ENCODE data around the gene KCNAB1.
"Not testable (repeated sequence)": the region's sequence is repeated elsewhere in the genome, so short reads cannot be mapped to it uniquely, and the experiment has no call there.

KCNAB1 gene

GRCh38 chr3:156120528-156121251 is at the start of gene KCNAB1:
TSS of gene KCNAB1 (plus strand) at chr3:156120578.
- no peak for DNase-seq (ENCODE audit: low read depth in 2 of 2, low spot score in 1 of 2)

GRCh38 chr3:156071031-156071430 is 49.3 kb upstream of the KCNAB1 start:
- no peak for DNase-seq (ENCODE audit: low read depth in 2 of 2, low spot score in 1 of 2)

GRCh38 chr3:156072950-156073657 is 47.3 kb upstream of the KCNAB1 start:
- DNase-seq (ENCODE audit: low read depth in 2 of 2, low spot score in 1 of 2): not testable (repeated sequence)

- DNase-seq (ENCODE audit: low read depth in 2 of 2, low spot score in 1 of 2): no peak
Measured at GRCh38 chr3:156090126-156090525, 30.3 kb upstream of the KCNAB1 start.

GRCh38 chr3:156093964-156094363 is 26.4 kb upstream of the KCNAB1 start:
- DNase-seq (ENCODE audit: low read depth in 2 of 2, low spot score in 1 of 2): no peak

GRCh38 chr3:156094391-156094790 is 26.0 kb upstream of the KCNAB1 start:
- no peak for DNase-seq (ENCODE audit: low read depth in 2 of 2, low spot score in 1 of 2)

GRCh38 chr3:156095652-156096051 is 24.7 kb upstream of the KCNAB1 start:
- not testable (repeated sequence) for DNase-seq (ENCODE audit: low read depth in 2 of 2, low spot score in 1 of 2)

GRCh38 chr3:156098437-156099035 is 21.8 kb upstream of the KCNAB1 start:
- no peak for DNase-seq (ENCODE audit: low read depth in 2 of 2, low spot score in 1 of 2)

- not testable (repeated sequence) for DNase-seq (ENCODE audit: low read depth in 2 of 2, low spot score in 1 of 2)
Measured at GRCh38 chr3:156099348-156099747, 21.0 kb upstream of the KCNAB1 start.

- DNase-seq (ENCODE audit: low read depth in 2 of 2, low spot score in 1 of 2): not testable (repeated sequence)
Measured at GRCh38 chr3:156099984-156100383, 20.4 kb upstream of the KCNAB1 start.

GRCh38 chr3:156102267-156102931 is 18.0 kb upstream of the KCNAB1 start:
- DNase-seq (ENCODE audit: low read depth in 2 of 2, low spot score in 1 of 2): no peak

- DNase-seq (ENCODE audit: low read depth in 2 of 2, low spot score in 1 of 2): no peak
Measured at GRCh38 chr3:156106721-156107373, 13.5 kb upstream of the KCNAB1 start.

- DNase-seq (ENCODE audit: low read depth in 2 of 2, low spot score in 1 of 2): no peak
Measured at GRCh38 chr3:156107504-156107903, 12.9 kb upstream of the KCNAB1 start.

GRCh38 chr3:156108616-156109015 is 11.8 kb upstream of the KCNAB1 start:
- no peak for DNase-seq (ENCODE audit: low read depth in 2 of 2, low spot score in 1 of 2)

GRCh38 chr3:156109989-156110388 is 10.4 kb upstream of the KCNAB1 start:
- no peak for DNase-seq (ENCODE audit: low read depth in 2 of 2, low spot score in 1 of 2)

- no peak for DNase-seq (ENCODE audit: low read depth in 2 of 2, low spot score in 1 of 2)
Measured at GRCh38 chr3:156126467-156126866, 6.1 kb downstream of the KCNAB1 start.

- DNase-seq (ENCODE audit: low read depth in 2 of 2, low spot score in 1 of 2): no peak
Measured at GRCh38 chr3:156131241-156131640, 10.9 kb downstream of the KCNAB1 start.

GRCh38 chr3:156131799-156132198 is 11.4 kb downstream of the KCNAB1 start:
- DNase-seq (ENCODE audit: low read depth in 2 of 2, low spot score in 1 of 2): no peak

GRCh38 chr3:156132313-156132712 is 11.9 kb downstream of the KCNAB1 start:
- DNase-seq (ENCODE audit: low read depth in 2 of 2, low spot score in 1 of 2): no peak

GRCh38 chr3:156133076-156133475 is 12.7 kb downstream of the KCNAB1 start:
- DNase-seq (ENCODE audit: low read depth in 2 of 2, low spot score in 1 of 2): no peak
